ENCODE measurements around the gene CPED1.

CPED1 gene

GRCh38 chr7:121097577-121097976 lies 109.1 kb downstream of the CPED1 start:
- Histone ChIP-seq H3K27me3 (replicated peaks in 2 of 5; ENCODE audit: control insufficient read depth in 4 of 5, insufficient read depth in 5 of 5, low read length in 4 of 5) (no peaks in the 10 kb centered on the region), H3K27ac (ENCODE audit: insufficient read depth in 1 of 2, low read depth in 1 of 2, low read length in 2 of 2, poor library complexity in 1 of 2, severe bottlenecking in 2 of 2) (no peak overlapping the region), H3K4me1 (ENCODE audit: control extremely low read depth in 1 of 4, control insufficient read depth in 4 of 4, insufficient read depth in 4 of 4, low read length in 3 of 4) (no peaks in the 10 kb centered on the region), H3K4me3 (ENCODE audit: control insufficient read depth in 1 of 7, extremely low read depth in 1 of 7, insufficient read depth in 4 of 7, low read depth in 2 of 7, low read length in 6 of 7) (no peak overlapping the region), H3K9me3 (ENCODE audit: control extremely low read depth in 1 of 5, control insufficient read depth in 4 of 5, insufficient read depth in 2 of 5, low read depth in 1 of 5, low read length in 4 of 5) (no peaks in the 10 kb centered on the region), H3K36me3 (ENCODE audit: control insufficient read depth in 4 of 4, insufficient read depth in 4 of 4, low read length in 3 of 4) (peaks cover 0 to 7% (median 0%) of the 10 kb centered on the region in 4 experiments)
- WGBS (ENCODE audit: insufficient coverage) = 100% methylated on average over 3 of the region's 4 CpGs
- POLR2A ChIA-PET = no interaction called here
- CTCF ChIA-PET = interaction anchor here (1.2 kb wide), 1 partner anchor 11 kb away, joined by 3 read pairs; no protein-coding TSS in a partner anchor
- no peak for DNase-seq

DNA sequence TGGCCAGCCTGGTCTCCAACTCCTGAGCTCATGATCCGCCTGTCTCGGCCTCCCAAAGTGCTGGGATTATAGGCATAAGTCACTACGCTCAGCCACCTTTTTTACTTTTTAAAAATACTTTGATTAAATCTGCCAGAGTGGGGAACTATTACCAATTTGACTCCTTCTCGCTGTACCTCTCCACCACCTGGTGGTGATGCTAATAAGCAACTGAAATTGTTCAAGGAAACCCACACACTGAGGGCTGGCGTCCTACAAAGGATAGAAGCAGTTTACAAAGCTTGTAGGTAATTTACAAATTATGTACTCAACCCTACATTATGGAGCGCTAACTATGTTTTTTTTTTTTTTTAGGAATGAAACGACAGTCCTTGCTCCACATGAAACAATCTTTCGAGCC lies 111.1 kb downstream of the CPED1 start:
- H3K27me3 ChIP-seq (replicated peaks in 2 of 5; ENCODE audit: control insufficient read depth in 4 of 5, insufficient read depth in 5 of 5, low read length in 4 of 5) = no peaks in the 10 kb centered on the region
- 96% methylated on average over 7 of the region's 8 CpGs for WGBS (ENCODE audit: insufficient coverage)
- H3K4me1 ChIP-seq (ENCODE audit: control extremely low read depth in 1 of 4, control insufficient read depth in 4 of 4, insufficient read depth in 4 of 4, low read length in 3 of 4) = no peaks in the 10 kb centered on the region
- no peak overlapping the region for H3K27ac ChIP-seq (ENCODE audit: insufficient read depth in 1 of 2, low read depth in 1 of 2, low read length in 2 of 2, poor library complexity in 1 of 2, severe bottlenecking in 2 of 2)
- H3K36me3 ChIP-seq (ENCODE audit: control insufficient read depth in 4 of 4, insufficient read depth in 4 of 4, low read length in 3 of 4) = peaks cover 0 to 7% (median 0%) of the 10 kb centered on the region in 4 experiments
- CTCF ChIA-PET = interaction anchor here (0.7 to 2.6 kb wide), 5 partner anchors 17 to 307 kb away, joined by 3 to 16 read pairs (median 4); partner anchors contain the start of gene CPED1
- POLR2A ChIA-PET = no interaction called here
- DNase-seq = peak; percentile 5 to 35 (median 15)
- no peak overlapping the region for H3K4me3 ChIP-seq (ENCODE audit: control insufficient read depth in 1 of 7, extremely low read depth in 1 of 7, insufficient read depth in 4 of 7, low read depth in 2 of 7, low read length in 6 of 7)
- H3K9me3 ChIP-seq (ENCODE audit: control extremely low read depth in 1 of 5, control insufficient read depth in 4 of 5, insufficient read depth in 2 of 5, low read depth in 1 of 5, low read length in 4 of 5) = no peaks in the 10 kb centered on the region

DNA sequence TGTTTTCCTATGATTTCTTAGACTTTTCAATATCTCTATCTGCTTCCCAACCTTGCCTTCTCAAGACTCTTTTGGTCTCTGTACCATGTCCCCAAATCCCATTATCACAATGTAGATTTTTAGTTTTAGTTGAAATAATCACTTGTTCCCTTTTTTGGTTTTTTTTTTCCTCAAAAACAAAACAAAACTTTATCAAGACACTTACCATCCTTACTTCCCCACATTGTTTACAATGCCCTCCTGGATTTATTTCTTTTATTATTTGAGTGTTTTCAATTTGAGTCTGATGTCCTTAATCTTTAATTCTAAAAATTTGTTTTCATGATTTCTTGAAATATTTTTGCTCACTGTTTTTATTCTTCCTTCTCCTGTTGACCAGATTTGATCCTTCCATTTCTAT lies 112.6 kb downstream of the CPED1 start:
- CTCF ChIA-PET = interaction anchor here (1.3 to 2.6 kb wide), 3 partner anchors 16 to 309 kb away, joined by 3 to 16 read pairs (median 4); partner anchors contain the start of gene CPED1
- Histone ChIP-seq H3K4me1 (ENCODE audit: control extremely low read depth in 1 of 4, control insufficient read depth in 4 of 4, insufficient read depth in 4 of 4, low read length in 3 of 4) (no peaks in the 10 kb centered on the region), H3K9me3 (ENCODE audit: control extremely low read depth in 1 of 5, control insufficient read depth in 4 of 5, insufficient read depth in 2 of 5, low read depth in 1 of 5, low read length in 4 of 5) (no peaks in the 10 kb centered on the region), H3K4me3 (ENCODE audit: control insufficient read depth in 1 of 7, extremely low read depth in 1 of 7, insufficient read depth in 4 of 7, low read depth in 2 of 7, low read length in 6 of 7) (no peak overlapping the region), H3K36me3 (ENCODE audit: control insufficient read depth in 4 of 4, insufficient read depth in 4 of 4, low read length in 3 of 4) (peaks cover 0 to 7% (median 0%) of the 10 kb centered on the region in 4 experiments), H3K27ac (ENCODE audit: insufficient read depth in 1 of 2, low read depth in 1 of 2, low read length in 2 of 2, poor library complexity in 1 of 2, severe bottlenecking in 2 of 2) (no peak overlapping the region), H3K27me3 (replicated peaks in 2 of 5; ENCODE audit: control insufficient read depth in 4 of 5, insufficient read depth in 5 of 5, low read length in 4 of 5) (no peaks in the 10 kb centered on the region)
- DNase-seq = no peak
- POLR2A ChIA-PET = no interaction called here

GRCh38 chr7:121101621-121102020 lies 113.1 kb downstream of the CPED1 start:
- WGBS (ENCODE audit: insufficient coverage) = no CpG with 5 or more reads among the region's 2 CpGs
- POLR2A ChIA-PET = no interaction called here
- H3K9me3 ChIP-seq (ENCODE audit: control extremely low read depth in 1 of 5, control insufficient read depth in 4 of 5, insufficient read depth in 2 of 5, low read depth in 1 of 5, low read length in 4 of 5) = no peaks in the 10 kb centered on the region
- CTCF ChIA-PET = interaction anchor here (3.5 kb wide), 1 partner anchor 114 kb away, joined by 16 read pairs; the partner anchor contains the start of gene CPED1
- H3K27ac ChIP-seq (ENCODE audit: insufficient read depth in 1 of 2, low read depth in 1 of 2, low read length in 2 of 2, poor library complexity in 1 of 2, severe bottlenecking in 2 of 2) = no peak overlapping the region
- DNase-seq = no peak
- H3K27me3 ChIP-seq (replicated peaks in 2 of 5; ENCODE audit: control insufficient read depth in 4 of 5, insufficient read depth in 5 of 5, low read length in 4 of 5) = no peaks in the 10 kb centered on the region
- no peaks in the 10 kb centered on the region for H3K4me1 ChIP-seq (ENCODE audit: control extremely low read depth in 1 of 4, control insufficient read depth in 4 of 4, insufficient read depth in 4 of 4, low read length in 3 of 4)
- peaks cover 0 to 7% (median 0%) of the 10 kb centered on the region in 4 experiments for H3K36me3 ChIP-seq (ENCODE audit: control insufficient read depth in 4 of 4, insufficient read depth in 4 of 4, low read length in 3 of 4)
- H3K4me3 ChIP-seq (ENCODE audit: control insufficient read depth in 1 of 7, extremely low read depth in 1 of 7, insufficient read depth in 4 of 7, low read depth in 2 of 7, low read length in 6 of 7) = no peak overlapping the region

DNA sequence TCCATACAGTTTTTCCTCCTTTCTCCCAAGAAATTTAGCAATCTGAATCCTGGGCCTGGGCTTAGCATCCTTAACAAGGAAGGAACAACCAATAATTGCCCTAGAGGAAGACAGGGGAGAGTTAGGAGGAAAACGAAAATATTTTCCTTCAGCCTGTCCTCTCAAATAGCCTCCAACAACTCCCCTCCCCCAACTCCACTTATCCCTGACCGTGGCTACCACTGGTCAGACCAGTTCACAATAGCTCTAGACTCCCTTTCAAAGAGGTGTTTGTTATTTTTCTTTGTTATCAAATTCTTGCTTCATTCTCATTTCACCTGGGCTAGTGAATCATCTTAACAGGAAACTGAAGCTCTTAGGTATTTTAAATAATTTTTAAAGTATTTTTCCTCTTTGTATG lies 114.1 kb downstream of the CPED1 start:
- WGBS (ENCODE audit: insufficient coverage) = no CpG with 5 or more reads among the region's 2 CpGs
- Histone ChIP-seq H3K27ac (ENCODE audit: insufficient read depth in 1 of 2, low read depth in 1 of 2, low read length in 2 of 2, poor library complexity in 1 of 2, severe bottlenecking in 2 of 2) (no peak overlapping the region), H3K27me3 (replicated peaks in 2 of 5; ENCODE audit: control insufficient read depth in 4 of 5, insufficient read depth in 5 of 5, low read length in 4 of 5) (no peaks in the 10 kb centered on the region), H3K36me3 (ENCODE audit: control insufficient read depth in 4 of 4, insufficient read depth in 4 of 4, low read length in 3 of 4) (peaks cover 0 to 7% (median 0%) of the 10 kb centered on the region in 4 experiments), H3K4me3 (ENCODE audit: control insufficient read depth in 1 of 7, extremely low read depth in 1 of 7, insufficient read depth in 4 of 7, low read depth in 2 of 7, low read length in 6 of 7) (no peak overlapping the region), H3K4me1 (ENCODE audit: control extremely low read depth in 1 of 4, control insufficient read depth in 4 of 4, insufficient read depth in 4 of 4, low read length in 3 of 4) (no peaks in the 10 kb centered on the region), H3K9me3 (ENCODE audit: control extremely low read depth in 1 of 5, control insufficient read depth in 4 of 5, insufficient read depth in 2 of 5, low read depth in 1 of 5, low read length in 4 of 5) (no peaks in the 10 kb centered on the region)
- no peak for DNase-seq
- ChIA-PET CTCF (interaction anchor here (2.4 to 3.5 kb wide), 2 partner anchors 115 to 296 kb away, joined by 6 to 16 read pairs; partner anchors contain the start of gene CPED1), POLR2A (no interaction called here)

GRCh38 chr7:121103086-121103485 lies 114.6 kb downstream of the CPED1 start:
- Histone ChIP-seq H3K4me1 (ENCODE audit: control extremely low read depth in 1 of 4, control insufficient read depth in 4 of 4, insufficient read depth in 4 of 4, low read length in 3 of 4) (no peaks in the 10 kb centered on the region), H3K4me3 (ENCODE audit: control insufficient read depth in 1 of 7, extremely low read depth in 1 of 7, insufficient read depth in 4 of 7, low read depth in 2 of 7, low read length in 6 of 7) (no peak overlapping the region), H3K27ac (ENCODE audit: insufficient read depth in 1 of 2, low read depth in 1 of 2, low read length in 2 of 2, poor library complexity in 1 of 2, severe bottlenecking in 2 of 2) (no peak overlapping the region), H3K36me3 (ENCODE audit: control insufficient read depth in 4 of 4, insufficient read depth in 4 of 4, low read length in 3 of 4) (peaks cover 0 to 7% (median 0%) of the 10 kb centered on the region in 4 experiments), H3K27me3 (replicated peaks in 2 of 5; ENCODE audit: control insufficient read depth in 4 of 5, insufficient read depth in 5 of 5, low read length in 4 of 5) (no peaks in the 10 kb centered on the region), H3K9me3 (ENCODE audit: control extremely low read depth in 1 of 5, control insufficient read depth in 4 of 5, insufficient read depth in 2 of 5, low read depth in 1 of 5, low read length in 4 of 5) (no peaks in the 10 kb centered on the region)
- ChIA-PET POLR2A (no interaction called here), CTCF (interaction anchor here (0.7 to 3.5 kb wide), 3 partner anchors 115 to 297 kb away, joined by 3 to 16 read pairs (median 6); partner anchors contain the start of gene CPED1)
- no peak for DNase-seq
- 67% methylated on average over 1 of the region's 2 CpGs for WGBS (ENCODE audit: insufficient coverage)

DNA sequence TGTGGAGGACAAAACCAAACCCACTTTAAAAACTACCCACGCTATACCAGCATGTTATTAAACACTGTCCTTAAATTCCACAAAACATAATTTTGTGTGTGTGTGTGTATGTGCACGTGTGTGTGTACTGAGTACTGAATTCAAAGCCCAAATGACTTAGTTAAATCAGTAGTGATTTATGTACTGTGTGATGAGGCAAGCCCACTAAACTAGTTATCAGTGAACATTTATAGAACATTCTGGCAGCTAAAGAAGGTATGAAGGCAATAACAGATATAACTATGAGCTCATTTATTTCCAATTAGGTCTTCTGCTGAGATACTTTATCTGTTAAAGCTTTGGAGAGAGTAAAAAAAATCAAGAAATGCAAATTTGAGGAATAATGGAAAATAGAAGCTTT lies 115.1 kb downstream of the CPED1 start:
- H3K4me3 ChIP-seq (ENCODE audit: control insufficient read depth in 1 of 7, extremely low read depth in 1 of 7, insufficient read depth in 4 of 7, low read depth in 2 of 7, low read length in 6 of 7) = no peak overlapping the region
- no peak overlapping the region for H3K27ac ChIP-seq (ENCODE audit: insufficient read depth in 1 of 2, low read depth in 1 of 2, low read length in 2 of 2, poor library complexity in 1 of 2, severe bottlenecking in 2 of 2)
- no peak for DNase-seq
- no peaks in the 10 kb centered on the region for H3K9me3 ChIP-seq (ENCODE audit: control extremely low read depth in 1 of 5, control insufficient read depth in 4 of 5, insufficient read depth in 2 of 5, low read depth in 1 of 5, low read length in 4 of 5)
- ChIA-PET CTCF (interaction anchor here (0.7 to 3.5 kb wide), 6 partner anchors 8 to 312 kb away, joined by 3 to 16 read pairs (median 4); partner anchors contain the start of gene CPED1), POLR2A (no interaction called here)
- no peaks in the 10 kb centered on the region for H3K27me3 ChIP-seq (replicated peaks in 2 of 5; ENCODE audit: control insufficient read depth in 4 of 5, insufficient read depth in 5 of 5, low read length in 4 of 5)
- WGBS (ENCODE audit: insufficient coverage) = no CpG with 5 or more reads among the region's 2 CpGs
- peaks cover 0 to 7% (median 0%) of the 10 kb centered on the region in 4 experiments for H3K36me3 ChIP-seq (ENCODE audit: control insufficient read depth in 4 of 4, insufficient read depth in 4 of 4, low read length in 3 of 4)
- no peaks in the 10 kb centered on the region for H3K4me1 ChIP-seq (ENCODE audit: control extremely low read depth in 1 of 4, control insufficient read depth in 4 of 4, insufficient read depth in 4 of 4, low read length in 3 of 4)
